HL-60 (cell line): ENCODE measurements around the gene EXOC6B.

ENCODE experiments used
- DNase-seq, 2 experiments: peaks; one replicate each; pipeline ENCODE4 v3.0.0-alpha.2; 2010 to 2020; ENCODE audit warnings: low read depth in 1 of 2, low spot score in 1 of 2
- H3K27ac ChIP-seq: fragments of 250-450 bp; sonication (Bioruptor Pico); replicated peaks from 2 replicates; pipeline ENCODE4 v1.5.1; 2020; ENCODE audit warnings: mild to moderate bottlenecking, moderate library complexity
- H3K27me3 ChIP-seq: fragments of 250-450 bp; sonication (Bioruptor Pico); 2 replicates; pipeline ENCODE4 v1.5.1; 2021; ENCODE audit warnings: mild to moderate bottlenecking, moderate library complexity; ENCODE audit not compliant: insufficient read depth, poor library complexity, severe bottlenecking
- H3K4me3 ChIP-seq: replicated peaks from 2 replicates; pipeline ENCODE4 v1.5.1; 2011; ENCODE audit warnings: mild to moderate bottlenecking, control low read depth, low read length; ENCODE audit not compliant: insufficient read depth
- GABPA ChIP-seq: IDR thresholded peaks from 2 replicates; pipeline ENCODE4 v1.6.1; 2012; ENCODE audit warnings: low read depth
- POLR2AphosphoS5 ChIP-seq: IDR thresholded peaks from 2 replicates; pipeline ENCODE4 v1.6.1; 2012; ENCODE audit warnings: low read depth
- SPI1 ChIP-seq: IDR thresholded peaks from 2 replicates; pipeline ENCODE4 v1.6.1; 2012; ENCODE audit warnings: low read depth, mild to moderate bottlenecking, borderline replicate concordance
- TF ChIP-seq, protein P1 (sequence below): IDR thresholded peaks from 2 replicates; pipeline ENCODE4 v1.6.1; 2012; ENCODE audit warnings: low read depth; ENCODE audit not compliant: insufficient replicate concordance
- TF ChIP-seq, protein P2 (sequence below): IDR thresholded peaks from one replicate; pipeline ENCODE4 v1.5.1; 2011; ENCODE audit warnings: low read length, control low read depth, inconsistent platforms; ENCODE audit not compliant: insufficient read depth

The EXOC6B gene

GRCh38 chr2:72185206-72185605, 640.6 kb downstream of the EXOC6B start:
- no peak for TF ChIP-seq SPI1
- no peak for TF ChIP-seq POLR2AphosphoS5
- TF ChIP-seq, protein P1, sequence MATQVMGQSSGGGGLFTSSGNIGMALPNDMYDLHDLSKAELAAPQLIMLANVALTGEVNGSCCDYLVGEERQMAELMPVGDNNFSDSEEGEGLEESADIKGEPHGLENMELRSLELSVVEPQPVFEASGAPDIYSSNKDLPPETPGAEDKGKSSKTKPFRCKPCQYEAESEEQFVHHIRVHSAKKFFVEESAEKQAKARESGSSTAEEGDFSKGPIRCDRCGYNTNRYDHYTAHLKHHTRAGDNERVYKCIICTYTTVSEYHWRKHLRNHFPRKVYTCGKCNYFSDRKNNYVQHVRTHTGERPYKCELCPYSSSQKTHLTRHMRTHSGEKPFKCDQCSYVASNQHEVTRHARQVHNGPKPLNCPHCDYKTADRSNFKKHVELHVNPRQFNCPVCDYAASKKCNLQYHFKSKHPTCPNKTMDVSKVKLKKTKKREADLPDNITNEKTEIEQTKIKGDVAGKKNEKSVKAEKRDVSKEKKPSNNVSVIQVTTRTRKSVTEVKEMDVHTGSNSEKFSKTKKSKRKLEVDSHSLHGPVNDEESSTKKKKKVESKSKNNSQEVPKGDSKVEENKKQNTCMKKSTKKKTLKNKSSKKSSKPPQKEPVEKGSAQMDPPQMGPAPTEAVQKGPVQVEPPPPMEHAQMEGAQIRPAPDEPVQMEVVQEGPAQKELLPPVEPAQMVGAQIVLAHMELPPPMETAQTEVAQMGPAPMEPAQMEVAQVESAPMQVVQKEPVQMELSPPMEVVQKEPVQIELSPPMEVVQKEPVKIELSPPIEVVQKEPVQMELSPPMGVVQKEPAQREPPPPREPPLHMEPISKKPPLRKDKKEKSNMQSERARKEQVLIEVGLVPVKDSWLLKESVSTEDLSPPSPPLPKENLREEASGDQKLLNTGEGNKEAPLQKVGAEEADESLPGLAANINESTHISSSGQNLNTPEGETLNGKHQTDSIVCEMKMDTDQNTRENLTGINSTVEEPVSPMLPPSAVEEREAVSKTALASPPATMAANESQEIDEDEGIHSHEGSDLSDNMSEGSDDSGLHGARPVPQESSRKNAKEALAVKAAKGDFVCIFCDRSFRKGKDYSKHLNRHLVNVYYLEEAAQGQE = no peak
- TF ChIP-seq, protein P2, sequence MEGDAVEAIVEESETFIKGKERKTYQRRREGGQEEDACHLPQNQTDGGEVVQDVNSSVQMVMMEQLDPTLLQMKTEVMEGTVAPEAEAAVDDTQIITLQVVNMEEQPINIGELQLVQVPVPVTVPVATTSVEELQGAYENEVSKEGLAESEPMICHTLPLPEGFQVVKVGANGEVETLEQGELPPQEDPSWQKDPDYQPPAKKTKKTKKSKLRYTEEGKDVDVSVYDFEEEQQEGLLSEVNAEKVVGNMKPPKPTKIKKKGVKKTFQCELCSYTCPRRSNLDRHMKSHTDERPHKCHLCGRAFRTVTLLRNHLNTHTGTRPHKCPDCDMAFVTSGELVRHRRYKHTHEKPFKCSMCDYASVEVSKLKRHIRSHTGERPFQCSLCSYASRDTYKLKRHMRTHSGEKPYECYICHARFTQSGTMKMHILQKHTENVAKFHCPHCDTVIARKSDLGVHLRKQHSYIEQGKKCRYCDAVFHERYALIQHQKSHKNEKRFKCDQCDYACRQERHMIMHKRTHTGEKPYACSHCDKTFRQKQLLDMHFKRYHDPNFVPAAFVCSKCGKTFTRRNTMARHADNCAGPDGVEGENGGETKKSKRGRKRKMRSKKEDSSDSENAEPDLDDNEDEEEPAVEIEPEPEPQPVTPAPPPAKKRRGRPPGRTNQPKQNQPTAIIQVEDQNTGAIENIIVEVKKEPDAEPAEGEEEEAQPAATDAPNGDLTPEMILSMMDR = no peak
- no peak for TF ChIP-seq GABPA
- Histone ChIP-seq H3K27ac (no peak overlapping the region), H3K27me3 (no peaks in the 10 kb centered on the region), H3K4me3 (no peak overlapping the region)
- DNase-seq = no peak

- Histone ChIP-seq H3K27me3 (no peaks in the 10 kb centered on the region), H3K27ac (no peak overlapping the region), H3K4me3 (no peak overlapping the region)
- DNase-seq = no peak
- TF ChIP-seq SPI1 (no peak), POLR2AphosphoS5 (no peak), GABPA (no peak)
- TF ChIP-seq, protein P1 = no peak
Observed at GRCh38 chr2:72183466-72183865, 642.4 kb downstream of the EXOC6B start.

DNA sequence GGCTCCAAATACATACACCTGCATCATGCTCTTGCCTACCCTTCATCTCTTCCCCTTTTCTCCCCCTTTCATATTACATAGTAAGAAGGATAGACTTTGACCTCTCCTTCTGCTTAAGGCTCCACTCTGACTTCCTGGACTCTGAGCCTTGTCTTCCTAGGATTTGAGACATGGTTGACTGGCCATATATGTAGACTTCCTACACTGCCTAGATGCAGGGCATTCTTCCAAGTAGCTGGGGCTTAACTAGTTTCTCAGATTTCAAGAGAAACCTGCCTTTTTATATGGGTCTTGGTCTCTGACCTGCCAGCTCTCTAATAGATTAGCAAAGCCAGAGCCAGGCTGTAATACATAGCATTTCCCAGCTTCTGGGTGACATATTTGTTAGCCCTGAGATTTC, 642.8 kb downstream of the EXOC6B start:
- H3K27ac ChIP-seq = no peak overlapping the region
- no peaks in the 10 kb centered on the region for H3K27me3 ChIP-seq
- TF ChIP-seq, protein P2 = no peak
- no peak overlapping the region for H3K4me3 ChIP-seq
- DNase-seq = no peak

DNA sequence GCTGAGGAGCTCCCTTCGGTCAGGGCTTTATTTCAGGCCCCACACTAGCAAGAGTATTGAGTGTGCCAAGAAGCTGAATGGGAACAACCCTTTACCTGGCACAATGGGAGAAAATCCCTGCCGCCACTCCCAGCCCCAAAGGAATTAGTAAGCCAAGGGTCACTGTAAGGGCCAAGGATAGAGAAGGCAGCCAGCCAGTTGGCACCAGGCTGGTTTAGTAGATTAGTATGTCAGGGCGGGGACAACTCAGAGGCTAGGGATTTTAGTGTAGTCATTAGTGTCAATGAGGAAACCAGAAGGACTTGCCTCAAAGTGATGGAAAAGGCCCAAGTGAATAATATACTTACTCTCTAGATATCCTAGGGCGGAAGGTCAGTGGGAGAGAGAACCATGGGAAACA, 643.3 kb downstream of the EXOC6B start:
- TF ChIP-seq, protein P1 = no peak
- TF ChIP-seq, protein P2 = no peak
- H3K4me3 ChIP-seq = no peak overlapping the region
- no peak for DNase-seq
- H3K27ac ChIP-seq = no peak overlapping the region
- no peaks in the 10 kb centered on the region for H3K27me3 ChIP-seq
